H1 (cell line): Measurements from ENCODE around the gene GGT6. TPM values are rescaled to one million over a fixed set of nuclear protein-coding genes. Genes with fewer than 3 reads are reported as not detected.

ENCODE experiments used
- CTCF ChIA-PET: fragments of 300-600 bp; sonication (Branson Sonifier 250); formaldehyde crosslinking; loops from one replicate; lab custom pipeline; 2021; ENCODE audit not compliant: partially characterized antibody; lab: Charles Lee
- POLR2A ChIA-PET: fragments of 300-600 bp; sonication (Branson Sonifier 250); formaldehyde crosslinking; loops from one replicate; lab custom pipeline; 2021; ENCODE audit warnings: inconsistent platforms; ENCODE audit not compliant: partially characterized antibody; lab: Charles Lee
- DNase-seq, 2 experiments: peaks; one replicate each; pipeline versions ENCODE4 v3.0.0 to v3.0.0-alpha.2; 2010 to 2022; ENCODE audit warnings: low spot score in 2 of 2, low read depth in 1 of 2, mixed read lengths in 1 of 2
- FAIRE-seq: peaks from 2 replicates; lab custom pipeline; 2011; peaks lifted over from hg19 to GRCh38; lab: Jason Lieb, UNC
- H2AFZ ChIP-seq: 2 replicates; pipeline ENCODE4 v1.8.1; 2012; ENCODE audit warnings: low read length, inconsistent platforms
- H2AK5ac ChIP-seq: 2 replicates; pipeline ENCODE4 v1.6.1; 2013; ENCODE audit warnings: low read depth, low read length
- H2BK120ac ChIP-seq: replicated peaks from 2 replicates; pipeline ENCODE3; 2013; ENCODE audit warnings: low read depth, low read length, inconsistent platforms
- H2BK12ac ChIP-seq: 2 replicates; pipeline ENCODE4 v1.6.1; 2013; ENCODE audit warnings: low read depth, low read length
- H2BK15ac ChIP-seq: 2 replicates; pipeline ENCODE4 v1.6.1; 2013; ENCODE audit warnings: low read length
- H2BK20ac ChIP-seq: 2 replicates; pipeline ENCODE4 v1.6.1; 2013; ENCODE audit warnings: low read length
- H2BK5ac ChIP-seq: 2 replicates; pipeline ENCODE4 v1.6.1; 2013; ENCODE audit warnings: low read depth, low read length
- H3K14ac ChIP-seq: 2 replicates; pipeline ENCODE4 v1.6.1; 2013; ENCODE audit warnings: inconsistent platforms; ENCODE audit not compliant: insufficient read length
- H3K18ac ChIP-seq: 2 replicates; pipeline ENCODE4 v1.6.1; 2013; ENCODE audit warnings: low read length; ENCODE audit errors: extremely low read depth
- H3K23ac ChIP-seq: 2 replicates; pipeline ENCODE4 v1.6.1; 2013; ENCODE audit warnings: inconsistent platforms; ENCODE audit not compliant: insufficient read length
- H3K23me2 ChIP-seq: 2 replicates; pipeline ENCODE4 v1.6.1; 2013; ENCODE audit warnings: low read depth, low read length
- H3K27ac ChIP-seq: 2 replicates; pipeline ENCODE4 v1.6.1; 2011; ENCODE audit warnings: low read depth, low read length, inconsistent platforms
- H3K27me3 ChIP-seq, 4 experiments: replicated peaks in 1 of 4; 1 replicate in 1 of 4; 2 replicates in 3 of 4; pipeline versions ENCODE4 v1.6.1 to v1.8.1; 2011 to 2013; ENCODE audit warnings: low read length in 3 of 4, mild to moderate bottlenecking in 3 of 4, inconsistent platforms in 2 of 4, mixed read lengths in 2 of 4, moderate library complexity in 1 of 4; ENCODE audit not compliant: control insufficient read depth in 3 of 4, insufficient read depth in 3 of 4; ENCODE audit errors: extremely low read depth in 1 of 4
- H3K36me3 ChIP-seq, 4 experiments: 2 replicates each; pipeline versions ENCODE4 v1.6.1 to v1.8.1; 2011 to 2013; ENCODE audit warnings: mild to moderate bottlenecking in 4 of 4, low read length in 3 of 4, moderate library complexity in 2 of 4, control low read depth in 1 of 4, inconsistent platforms in 1 of 4; ENCODE audit not compliant: insufficient read depth in 4 of 4, control insufficient read depth in 2 of 4
- H3K4ac ChIP-seq: replicated peaks from 2 replicates; pipeline ENCODE3; 2013; ENCODE audit warnings: low read length, low read depth, mixed read lengths, inconsistent platforms; ENCODE audit not compliant: insufficient read length
- H3K4me1 ChIP-seq, 4 experiments: replicated peaks in 1 of 4; 1 replicate in 1 of 4; 2 replicates in 3 of 4; pipeline versions ENCODE4 v1.6.1 to v1.8.1; 2011 to 2013; ENCODE audit warnings: low read length in 3 of 4, inconsistent platforms in 2 of 4, mixed read lengths in 1 of 4; ENCODE audit not compliant: insufficient read depth in 4 of 4, control insufficient read depth in 3 of 4
- H3K4me2 ChIP-seq, 2 experiments: 2 replicates each; pipeline versions ENCODE4 v1.6.1 to v1.8.1; 2011 to 2013; ENCODE audit warnings: low read depth in 2 of 2, low read length in 2 of 2, control low read depth in 1 of 2, inconsistent platforms in 1 of 2, mild to moderate bottlenecking in 1 of 2; ENCODE audit not compliant: insufficient read depth in 1 of 2
- H3K4me3 ChIP-seq, 4 experiments: fragments of 200-600, 300-600 bp in 1 of 4; sonication (generic), shearing (Covaris generic), sonication (Bioruptor Twin) in 1 of 4; 2 replicates each; pipeline versions ENCODE4 v1.5.1 to v1.8.1; 2011 to 2016; ENCODE audit warnings: low read length in 4 of 4, low read depth in 3 of 4, control low read depth in 2 of 4, inconsistent platforms in 2 of 4, mild to moderate bottlenecking in 2 of 4, mixed read lengths in 1 of 4, moderate library complexity in 1 of 4; ENCODE audit not compliant: insufficient read depth in 2 of 4; ENCODE audit errors: extremely low read depth in 1 of 4
- H3K56ac ChIP-seq: replicated peaks from 2 replicates; pipeline ENCODE3; 2013; ENCODE audit warnings: low read depth, mild to moderate bottlenecking, mixed read lengths, low read length, inconsistent platforms; ENCODE audit not compliant: insufficient read length
- H3K79me1 ChIP-seq: 2 replicates; pipeline ENCODE4 v1.6.1; 2013; ENCODE audit warnings: low read depth, low read length, control low read depth
- H3K79me2 ChIP-seq, 2 experiments: 2 replicates each; pipeline versions ENCODE4 v1.6.1 to v1.8.1; 2012 to 2013; ENCODE audit warnings: low read length in 2 of 2, mild to moderate bottlenecking in 2 of 2, inconsistent platforms in 1 of 2; ENCODE audit not compliant: insufficient read depth in 2 of 2, control insufficient read depth in 1 of 2
- H3K9ac ChIP-seq, 4 experiments: replicated peaks in 1 of 4; 1 replicate in 1 of 4; 2 replicates in 3 of 4; pipeline versions ENCODE4 v1.6.1 to v1.8.1; 2011 to 2013; ENCODE audit warnings: low read depth in 3 of 4, low read length in 3 of 4, control low read depth in 2 of 4, mild to moderate bottlenecking in 2 of 4, moderate library complexity in 2 of 4, inconsistent platforms in 1 of 4; ENCODE audit errors: extremely low read depth in 1 of 4
- H3K9me3 ChIP-seq, 2 experiments: 2 replicates each; pipeline versions ENCODE4 v1.6.1 to v1.8.1; 2012 to 2013; ENCODE audit warnings: mild to moderate bottlenecking in 2 of 2, moderate library complexity in 2 of 2, control low read depth in 1 of 2, inconsistent platforms in 1 of 2, low read depth in 1 of 2, low read length in 1 of 2, mixed read lengths in 1 of 2; ENCODE audit not compliant: insufficient read depth in 2 of 2
- H4K20me1 ChIP-seq, 2 experiments: replicated peaks in 1 of 2; 2 replicates each; pipeline versions ENCODE3 to v1.8.1; 2011 to 2013; ENCODE audit warnings: inconsistent platforms in 2 of 2, low read length in 2 of 2, mild to moderate bottlenecking in 1 of 2; ENCODE audit not compliant: insufficient read depth in 2 of 2, control insufficient read depth in 1 of 2
- H4K5ac ChIP-seq: 2 replicates; pipeline ENCODE4 v1.6.1; 2013; ENCODE audit warnings: low read length, low read depth, mixed read lengths, inconsistent platforms; ENCODE audit not compliant: insufficient read length
- H4K8ac ChIP-seq: 2 replicates; pipeline ENCODE4 v1.8.0; 2013; ENCODE audit warnings: mild to moderate bottlenecking, moderate library complexity, low read length, inconsistent platforms; ENCODE audit not compliant: insufficient read depth; ENCODE audit errors: extremely low read depth
- H4K91ac ChIP-seq: replicated peaks from 2 replicates; pipeline ENCODE3; 2013; ENCODE audit warnings: low read length, mixed read lengths, inconsistent platforms; ENCODE audit not compliant: insufficient read length
- CBX8 ChIP-seq: fragments of 300-800, 300-1000 bp; sonication (generic); IDR thresholded peaks from 2 replicates; pipeline ENCODE4 v1.7.1; 2016; ENCODE audit warnings: low read depth, low read length, borderline replicate concordance
- EGR1 ChIP-seq: IDR thresholded peaks from 2 replicates; pipeline ENCODE4 v1.6.1; 2011; ENCODE audit warnings: low read depth, low read length, borderline replicate concordance
- FOSL1 ChIP-seq: IDR thresholded peaks from 2 replicates; pipeline ENCODE4 v1.6.1; 2011; ENCODE audit warnings: mild to moderate bottlenecking, low read depth, low read length, moderate library complexity; ENCODE audit not compliant: insufficient read depth
- GABPA ChIP-seq: IDR thresholded peaks from 2 replicates; pipeline ENCODE4 v1.6.1; 2011; ENCODE audit warnings: mild to moderate bottlenecking, low read length, moderate library complexity, borderline replicate concordance; ENCODE audit not compliant: insufficient read depth
- JUN ChIP-seq: IDR thresholded peaks from 2 replicates; pipeline ENCODE4 v1.6.1; 2011; ENCODE audit warnings: low read depth, mild to moderate bottlenecking, improper control_type of control experiment, low read length
- MAFK ChIP-seq: IDR thresholded peaks from 2 replicates; pipeline ENCODE4 v1.6.1; 2012; ENCODE audit warnings: low read depth, mild to moderate bottlenecking, improper control_type of control experiment, low read length
- RFX5 ChIP-seq: IDR thresholded peaks from 2 replicates; pipeline ENCODE4 v1.6.1; 2011; ENCODE audit warnings: low read depth, low read length, improper control_type of control experiment, borderline replicate concordance
- SIX5 ChIP-seq: IDR thresholded peaks from 2 replicates; pipeline ENCODE4 v1.6.1; 2011; ENCODE audit warnings: mild to moderate bottlenecking, low read depth, low read length
- TAF7 ChIP-seq: optimal IDR thresholded peaks from 2 replicates; pipeline ENCODE3; 2011; ENCODE audit warnings: low read depth, mild to moderate bottlenecking, inconsistent platforms, low read length, moderate library complexity, borderline replicate concordance
- WGBS, 2 experiments: shearing (Covaris generic) in 1 of 2; methylation state at CpG; one replicate each; pipeline versions ENCODE4 v1.1.6 to v1.1.7; 2013 to 2015; ENCODE audit warnings: low lambda C conversion rate in 2 of 2, mixed read lengths in 2 of 2, inconsistent platforms in 1 of 2, low coverage in 1 of 2, missing lambda C conversion rate in 1 of 2; ENCODE audit not compliant: insufficient replicate concordance in 2 of 2, insufficient coverage in 1 of 2, insufficient read length in 1 of 2; ENCODE audit errors: extremely low coverage in 1 of 2, missing lambda C conversion rate in 1 of 2; 5-methylcytosine and 5-hydroxymethylcytosine counted together
- polyA plus RNA-seq, 7 experiments: library from polyadenylated mRNA; depleted of rRNA in 3 of 7; stranded (reverse) in 5 of 7; unstranded in 2 of 7; fragments of >200 nt in 5 of 7; fragments of 200-250 nt in 2 of 7; gene quantifications; 1 replicate in 5 of 7; 2 replicates in 1 of 7; 4 replicates in 1 of 7; pipeline versions ENCODE4 v1.2.1 to v1.2.3, GENCODE V29; 2011 to 2013; ENCODE audit warnings: missing spikeins in 2 of 7, mixed read lengths in 2 of 7
- total RNA-seq: library from RNA; stranded (reverse); fragmentation: NEBNext Ultra II Directional; extraction: Animal tissue kit (Norgen Biotek cat#: 25700); gene quantifications from 2 replicates; pipeline ENCODE4 v1.2.1, GENCODE V29; 2021

Gene GGT6
- total and polyA plus RNA-seq, 2 of the 8 experiments (the other 6 are each of a cell fraction or from before 2014, with no cell fraction given), result 0.18 TPM; not detected in 1

- H4K91ac ChIP-seq, result no peak overlapping the region
- no peak overlapping the region for H3K14ac ChIP-seq
- peak overlapping the region; percentile 78; the same call in 1 of the 2 replicates for H2BK5ac ChIP-seq
- no peaks in the 10 kb centered on the region for H3K79me1 ChIP-seq
- peaks cover 0 to 19% (median 11%) of the 10 kb centered on the region in 4 experiments; a peak in 6 of 7 replicates for H3K4me1 ChIP-seq
- no peaks in the 10 kb centered on the region for H3K27me3 ChIP-seq
- no peaks in the 10 kb centered on the region for H4K20me1 ChIP-seq
- no peak overlapping the region for H2BK120ac ChIP-seq
- 84% methylated on average over 5 of the region's 7 CpGs; no CpG with 5 or more reads in 1 of the 2 experiments for WGBS, 2 experiments
- 0 out of 2 replicates have a peak overlapping the region, but pooled peaks have one; percentile 29 for H4K8ac ChIP-seq
- H4K5ac ChIP-seq, result no peak overlapping the region
- no peak overlapping the region for H2BK12ac ChIP-seq
- no peak overlapping the region for H2AK5ac ChIP-seq
- H3K79me2 ChIP-seq, result no peaks in the 10 kb centered on the region
- no peak overlapping the region for H2BK20ac ChIP-seq
- no peaks in the 10 kb centered on the region for H3K36me3 ChIP-seq
- no peak overlapping the region for H3K4me3 ChIP-seq
- H3K4me2 ChIP-seq, result peak overlapping the region in 1 of 2 experiments; percentile 26; a peak in 1 of 4 replicates
- no peak overlapping the region for H3K4ac ChIP-seq
- H3K27ac ChIP-seq, result no peak overlapping the region
- no peak overlapping the region for H2AFZ ChIP-seq
- no peak overlapping the region for H3K9ac ChIP-seq
- H3K23ac ChIP-seq, result no peak overlapping the region
- DNase-seq, result no peak
- POLR2A ChIA-PET, result interaction anchor here (0.9 to 1.7 kb wide), 4 partner anchors 10 to 28 kb away, joined by 4 to 5 read pairs (median 4); partner anchors contain the start of gene SMTNL2
- TF ChIP-seq SIX5 (no peak), FOSL1 (no peak), TAF7 (no peak), RFX5 (no peak), JUN (no peak), MAFK (no peak), EGR1 (no peak), GABPA (no peak), CBX8 (no peak)
- TF ChIP-seq, all 59 proteins: peak for 0
- Histone ChIP-seq H3K56ac (no peak overlapping the region), H2BK15ac (0 out of 2 replicates have a peak overlapping the region, but pooled peaks have one; percentile 46), H3K9me3 (no peaks in the 10 kb centered on the region), H3K18ac (no peak overlapping the region; the same call in 1 of the 2 replicates), H3K23me2 (no peaks in the 10 kb centered on the region)
- no peak for FAIRE-seq
- CTCF ChIA-PET, result interaction anchor here (0.6 to 10.1 kb wide), 18 partner anchors 8 to 660 kb away, joined by 3 to 65 read pairs (median 4); partner anchors contain the start of gene SMTNL2
Observed at GRCh38 chr17:4594406-4594805, 34.0 kb upstream of the GGT6 start.
